HepG2 (cell line): ENCODE data around the gene LILRB3. TPM values are rescaled to one million over a fixed set of nuclear protein-coding genes. Genes with fewer than 3 reads are reported as not detected.

ENCODE experiments used
- BCL6 ChIP-seq: IDR thresholded peaks from 2 replicates; pipeline ENCODE4 v1.6.1; 2016; ENCODE audit warnings: missing genetic modification reagents, missing compliant biosample characterization
- CEBPZ ChIP-seq: IDR thresholded peaks from 2 replicates; pipeline ENCODE4 v1.6.1; 2012; ENCODE audit warnings: low read length, improper control_type of control experiment
- CENPT ChIP-seq: sonication (generic); formaldehyde crosslinking; IDR thresholded peaks from 2 replicates; pipeline ENCODE4 v1.8.0; 2022; ENCODE audit warnings: low read depth, mild to moderate bottlenecking, moderate library complexity, missing genetic modification reagents
- ELF4 ChIP-seq: sonication (generic); formaldehyde crosslinking; IDR thresholded peaks from 2 replicates; pipeline ENCODE4 v1.5.0; 2020; ENCODE audit warnings: missing genetic modification reagents, mild to moderate bottlenecking, moderate library complexity, borderline replicate concordance
- FIP1L1 ChIP-seq: fragments of 200-400 bp; formaldehyde crosslinking; IDR thresholded peaks from 2 replicates; pipeline ENCODE4 v1.6.1; 2018; ENCODE audit warnings: low read depth, mild to moderate bottlenecking, low read length, moderate library complexity, borderline replicate concordance; ENCODE audit not compliant: insufficient read depth
- FUBP1 ChIP-seq: sonication (generic); formaldehyde crosslinking; IDR thresholded peaks from 2 replicates; pipeline ENCODE4 v1.5.1; 2020; ENCODE audit warnings: missing genetic modification reagents, mild to moderate bottlenecking, borderline replicate concordance
- PHF8 ChIP-seq: sonication (generic); formaldehyde crosslinking; IDR thresholded peaks from 2 replicates; pipeline ENCODE4 v1.5.0; 2020; ENCODE audit warnings: missing genetic modification reagents
- SMARCE1 ChIP-seq: fragments of 450-650 bp; IDR thresholded peaks from 2 replicates; pipeline ENCODE4 v1.6.1; 2017; ENCODE audit warnings: borderline replicate concordance
- STAG1 ChIP-seq: sonication (generic); formaldehyde crosslinking; IDR thresholded peaks from 2 replicates; pipeline ENCODE4 v1.4.0; 2020; ENCODE audit warnings: missing genetic modification reagents
- TBX3 ChIP-seq: fragments of 450-650 bp; IDR thresholded peaks from 2 replicates; pipeline ENCODE4 v1.6.1; 2017; ENCODE audit warnings: antibody characterized with exemption, mild to moderate bottlenecking, inconsistent platforms, borderline replicate concordance
- ZBTB8A ChIP-seq: sonication (generic); formaldehyde crosslinking; IDR thresholded peaks from 2 replicates; pipeline ENCODE4 v1.4.0; 2020; ENCODE audit warnings: mild to moderate bottlenecking, low read depth, missing genetic modification reagents, borderline replicate concordance
- ZMAT3 ChIP-seq: sonication (generic); formaldehyde crosslinking; conservative IDR thresholded peaks from 2 replicates; pipeline ENCODE4 v1.7.0; 2021; ENCODE audit warnings: missing genetic modification reagents
- ZNF362 ChIP-seq: sonication (generic); formaldehyde crosslinking; IDR thresholded peaks from 2 replicates; pipeline ENCODE4 v1.4.0; 2020; ENCODE audit warnings: missing genetic modification reagents, mild to moderate bottlenecking, borderline replicate concordance
- ZNF644 ChIP-seq: IDR thresholded peaks from 2 replicates; pipeline ENCODE4 v1.6.1; 2016; ENCODE audit warnings: low read depth
- ZNF703 ChIP-seq: sonication (generic); formaldehyde crosslinking; IDR thresholded peaks from 2 replicates; pipeline ENCODE4 v1.5.1; 2020; ENCODE audit warnings: missing genetic modification reagents, mild to moderate bottlenecking, moderate library complexity, borderline replicate concordance
- ZNF704 ChIP-seq: sonication (generic); formaldehyde crosslinking; IDR thresholded peaks from 2 replicates; pipeline ENCODE4 v1.8.1; 2023; ENCODE audit warnings: mild to moderate bottlenecking, inconsistent platforms, moderate library complexity, missing genetic modification reagents, borderline replicate concordance
- ZNF720 ChIP-seq: sonication (generic); formaldehyde crosslinking; IDR thresholded peaks from 2 replicates; pipeline ENCODE4 v1.4.0; 2020; ENCODE audit warnings: missing genetic modification reagents
- ZNF724P ChIP-seq: sonication (generic); formaldehyde crosslinking; IDR thresholded peaks from 2 replicates; pipeline ENCODE4 v1.8.0; 2022; ENCODE audit warnings: missing genetic modification reagents, borderline replicate concordance
- polyA plus RNA-seq, 8 experiments: library from polyadenylated mRNA; depleted of rRNA in 3 of 8; stranded (reverse) in 7 of 8; unstranded in 1 of 8; fragments of >200 nt; fragmentation: Illumina TruSeq in 4 of 8; extraction: Trizol in 4 of 8; gene quantifications; 2 replicates each; pipeline versions ENCODE4 v1.2.1 to v1.2.3, GENCODE V29; 2011 to 2016; ENCODE audit warnings: low read depth in 4 of 8, missing spikeins in 1 of 8, mixed read lengths in 1 of 8; ENCODE audit not compliant: insufficient read depth in 1 of 8
- total RNA-seq, 5 experiments: library from RNA; depleted of rRNA; stranded (reverse); fragments of >200 nt; fragmentation: Illumina TruSeq; extraction: Trizol; gene quantifications; 2 replicates each; pipeline ENCODE4 v1.2.3, GENCODE V29; 2016; ENCODE audit warnings: low read depth in 1 of 5

Gene LILRB3
- total and polyA plus RNA-seq, 2 of the 13 experiments (the other 11 are each of a cell fraction or from before 2014, with no cell fraction given): 0.22 TPM; not detected in 1

- TF ChIP-seq FUBP1 (CRISPR knock-in tag) (peak; percentile 24; the same call in 1 of the 2 replicates), STAG1 (no peak), PHF8 (CRISPR knock-in tag) (peak; percentile 19; the same call in 1 of the 2 replicates), ZNF362 (no peak), ZMAT3 (CRISPR knock-in tag) (no peak), ZNF703 (CRISPR knock-in tag) (no peak), SMARCE1 (no peak), TBX3 (no peak), CEBPZ (no peak), ZNF724P (CRISPR knock-in tag) (0 out of 2 replicates have a peak, but pooled peaks have one; percentile 16), BCL6 (CRISPR knock-in tag) (peak; percentile 37; the same call in 1 of the 2 replicates), ZNF720 (CRISPR knock-in tag) (no peak), CENPT (CRISPR knock-in tag) (no peak), ZNF644 (CRISPR knock-in tag) (0 out of 2 replicates have a peak, but pooled peaks have one; percentile 13), ZNF704 (CRISPR knock-in tag) (no peak), FIP1L1 (no peak), ELF4 (CRISPR knock-in tag) (no peak), ZBTB8A (CRISPR knock-in tag) (no peak)
Observed at GRCh38 chr19:54207983-54208783, 14.6 kb downstream of the LILRB3 start (continued).
